ENCODE results near the gene MZT2A. TPM values are rescaled to one million over a fixed set of nuclear protein-coding genes. Genes with fewer than 3 reads are reported as not detected.
"Not testable (repeated sequence)": the region's sequence is repeated elsewhere in the genome, so short reads cannot be mapped to it uniquely, and the experiment has no call there.

MZT2A gene
- total RNA-seq, 1 experiment from 2014 or later, result 202 TPM

GRCh38 chr2:131521961-131522781 is 30.0 kb upstream of the MZT2A start:
- H3K27me3 ChIP-seq (ENCODE audit: insufficient read depth, low read depth), result no peaks in the 10 kb centered on the region
- intact Hi-C loops (cut with micrococcal nuclease; ENCODE audit: unreplicated experiment), result no loop called here
- no peak for DNase-seq
- H3F3A ChIP-seq (ENCODE audit: insufficient read depth, low read depth), result no peaks in the 10 kb centered on the region
- BruUV-seq (replicated peaks), result no TSS peak
- no peak overlapping the region for H3K27ac ChIP-seq
- ChIA-PET CTCF (no interaction called here), POLR2A (ENCODE audit: unreplicated experiment) (no interaction called here)
- H3K79me2 ChIP-seq (ENCODE audit: low read depth), result no peaks in the 10 kb centered on the region
- no peaks in the 10 kb centered on the region for H4K20me1 ChIP-seq (ENCODE audit: insufficient read depth)
- no peak overlapping the region for H3K4me3 ChIP-seq
- no peak overlapping the region for H2AFZ ChIP-seq
- no peaks in the 10 kb centered on the region for H3K9me3 ChIP-seq (ENCODE audit: insufficient read depth, low read depth)
- peaks cover 1% of the 10 kb centered on the region; the same call in 1 of the 2 replicates for H3K4me1 ChIP-seq (replicated peaks; ENCODE audit: insufficient read depth)
- no peaks in the 10 kb centered on the region for H3K36me3 ChIP-seq (ENCODE audit: low read depth)
- no peak for TF ChIP-seq EZH2 (IDR thresholded peaks at IDR 0.05; ENCODE audit: low read depth)
- TF ChIP-seq, protein P1, sequence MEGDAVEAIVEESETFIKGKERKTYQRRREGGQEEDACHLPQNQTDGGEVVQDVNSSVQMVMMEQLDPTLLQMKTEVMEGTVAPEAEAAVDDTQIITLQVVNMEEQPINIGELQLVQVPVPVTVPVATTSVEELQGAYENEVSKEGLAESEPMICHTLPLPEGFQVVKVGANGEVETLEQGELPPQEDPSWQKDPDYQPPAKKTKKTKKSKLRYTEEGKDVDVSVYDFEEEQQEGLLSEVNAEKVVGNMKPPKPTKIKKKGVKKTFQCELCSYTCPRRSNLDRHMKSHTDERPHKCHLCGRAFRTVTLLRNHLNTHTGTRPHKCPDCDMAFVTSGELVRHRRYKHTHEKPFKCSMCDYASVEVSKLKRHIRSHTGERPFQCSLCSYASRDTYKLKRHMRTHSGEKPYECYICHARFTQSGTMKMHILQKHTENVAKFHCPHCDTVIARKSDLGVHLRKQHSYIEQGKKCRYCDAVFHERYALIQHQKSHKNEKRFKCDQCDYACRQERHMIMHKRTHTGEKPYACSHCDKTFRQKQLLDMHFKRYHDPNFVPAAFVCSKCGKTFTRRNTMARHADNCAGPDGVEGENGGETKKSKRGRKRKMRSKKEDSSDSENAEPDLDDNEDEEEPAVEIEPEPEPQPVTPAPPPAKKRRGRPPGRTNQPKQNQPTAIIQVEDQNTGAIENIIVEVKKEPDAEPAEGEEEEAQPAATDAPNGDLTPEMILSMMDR (conservative IDR thresholded peaks at IDR 0.05), result no peak
- no peaks in the 10 kb centered on the region for H3K9me2 ChIP-seq (ENCODE audit: insufficient read depth)
- no peak overlapping the region for H3K4me2 ChIP-seq

DNA sequence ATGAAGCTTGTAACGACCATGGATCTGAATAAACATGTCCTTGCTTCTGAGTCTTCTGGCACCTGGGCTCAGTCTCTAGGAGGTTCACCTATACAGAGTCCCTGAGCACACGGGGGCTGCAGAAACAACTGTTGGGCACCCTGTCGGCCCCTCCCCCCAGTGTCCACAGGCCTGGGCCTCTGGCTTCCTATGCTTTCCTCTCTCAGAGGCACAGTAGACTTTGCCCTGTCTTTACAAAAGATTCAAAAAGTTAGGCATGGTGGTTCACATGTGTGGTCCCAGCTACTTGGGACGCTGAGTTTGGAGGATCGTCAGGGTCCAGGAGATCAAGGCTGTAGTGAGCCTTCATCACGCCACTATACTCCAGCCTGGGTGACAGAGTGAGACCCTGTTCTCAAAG is 29.3 kb upstream of the MZT2A start:
- H3K4me1 ChIP-seq (replicated peaks; ENCODE audit: insufficient read depth); H3K27ac ChIP-seq; BruUV-seq (replicated peaks); H3K4me2 ChIP-seq; H3K27me3 ChIP-seq (ENCODE audit: insufficient read depth, low read depth); H2AFZ ChIP-seq; POLR2A ChIA-PET (ENCODE audit: unreplicated experiment); H3K9me3 ChIP-seq (ENCODE audit: insufficient read depth, low read depth); intact Hi-C loops (cut with micrococcal nuclease; ENCODE audit: unreplicated experiment); H3K36me3 ChIP-seq (ENCODE audit: low read depth); H3K79me2 ChIP-seq (ENCODE audit: low read depth); H3K9me2 ChIP-seq (ENCODE audit: insufficient read depth); DNase-seq; H3F3A ChIP-seq (ENCODE audit: insufficient read depth, low read depth); CTCF ChIA-PET; H3K4me3 ChIP-seq; H4K20me1 ChIP-seq (ENCODE audit: insufficient read depth): not testable (repeated sequence)

- no TSS peak for BruUV-seq (replicated peaks)
- Histone ChIP-seq H3K27ac (no peak overlapping the region), H3F3A (ENCODE audit: insufficient read depth, low read depth) (no peaks in the 10 kb centered on the region), H2AFZ (no peak overlapping the region), H3K27me3 (ENCODE audit: insufficient read depth, low read depth) (no peaks in the 10 kb centered on the region), H3K4me3 (no peak overlapping the region), H3K9me3 (ENCODE audit: insufficient read depth, low read depth) (no peaks in the 10 kb centered on the region), H3K79me2 (ENCODE audit: low read depth) (no peaks in the 10 kb centered on the region), H4K20me1 (ENCODE audit: insufficient read depth) (no peaks in the 10 kb centered on the region), H3K4me1 (replicated peaks; ENCODE audit: insufficient read depth) (no peaks in the 10 kb centered on the region), H3K4me2 (no peak overlapping the region), H3K9me2 (ENCODE audit: insufficient read depth) (no peaks in the 10 kb centered on the region), H3K36me3 (ENCODE audit: low read depth) (no peaks in the 10 kb centered on the region)
- ChIA-PET CTCF (no interaction called here), POLR2A (ENCODE audit: unreplicated experiment) (no interaction called here)
- intact Hi-C loops (cut with micrococcal nuclease; ENCODE audit: unreplicated experiment), result no loop called here
- no peak for DNase-seq
- TF ChIP-seq EZH2 (IDR thresholded peaks at IDR 0.05; ENCODE audit: low read depth), result no peak
- TF ChIP-seq, protein P1 (conservative IDR thresholded peaks at IDR 0.05), result no peak
Measured at GRCh38 chr2:131520526-131520925, 28.3 kb upstream of the MZT2A start.

GRCh38 chr2:131519871-131520470 is 27.8 kb upstream of the MZT2A start:
- H3K79me2 ChIP-seq (ENCODE audit: low read depth); H3K4me2 ChIP-seq; H3K4me1 ChIP-seq (replicated peaks; ENCODE audit: insufficient read depth); H3F3A ChIP-seq (ENCODE audit: insufficient read depth, low read depth); H3K4me3 ChIP-seq; H3K9me3 ChIP-seq (ENCODE audit: insufficient read depth, low read depth); CTCF ChIA-PET; POLR2A ChIA-PET (ENCODE audit: unreplicated experiment); DNase-seq; H3K9me2 ChIP-seq (ENCODE audit: insufficient read depth); H3K27me3 ChIP-seq (ENCODE audit: insufficient read depth, low read depth); H3K36me3 ChIP-seq (ENCODE audit: low read depth); BruUV-seq (replicated peaks); H2AFZ ChIP-seq; H3K27ac ChIP-seq; intact Hi-C loops (cut with micrococcal nuclease; ENCODE audit: unreplicated experiment); H4K20me1 ChIP-seq (ENCODE audit: insufficient read depth): not testable (repeated sequence)

Data from PC-9 (cell line).